SK-N-SH (cell line): ENCODE data around the gene SLC13A2. TPM values are rescaled to one million over a fixed set of nuclear protein-coding genes. Genes with fewer than 3 reads are reported as not detected.

Experiments
- CTCF ChIA-PET: fragments of 300-600, 350-600 bp; formaldehyde crosslinking; extraction: SDS; loops from one replicate; lab custom pipeline; 2021; lab: Yijun Ruan, JAX
- POLR2A ChIA-PET: fragments of 350-600 bp; sonication (Branson Sonifier 250); formaldehyde crosslinking; extraction: SDS; loops from one replicate; lab custom pipeline; 2020; ENCODE audit warnings: antibody characterized with exemption, inconsistent platforms; lab: Yijun Ruan, JAX
- DNase-seq: peaks from one replicate; pipeline ENCODE4 v3.0.0; 2012
- H2AFZ ChIP-seq: fragments of 200-600 bp; sonication (generic); 2 replicates; pipeline ENCODE4 v1.8.1; 2016; ENCODE audit warnings: antibody characterized with exemption, mild to moderate bottlenecking, low read depth
- H3F3A ChIP-seq: fragments of 200-600 bp; sonication (generic); replicated peaks from 2 replicates; pipeline ENCODE3; 2016; ENCODE audit warnings: antibody characterized with exemption, mild to moderate bottlenecking; ENCODE audit not compliant: insufficient read depth
- H3K27ac ChIP-seq, 2 experiments: fragments of 200-500 bp in 1 of 2; fragments of 200-600 bp in 1 of 2; sonication (Bioruptor generic) in 1 of 2; sonication (generic), shearing (Covaris generic) in 1 of 2; 2 replicates each; pipeline versions ENCODE4 v1.5.1 to v1.6.1; 2014 to 2016; ENCODE audit warnings: low read depth in 2 of 2, inconsistent platforms in 1 of 2, low read length in 1 of 2, mild to moderate bottlenecking in 1 of 2, mixed read lengths in 1 of 2
- H3K27me3 ChIP-seq: fragments of 200-600 bp; sonication (generic), shearing (Covaris generic); 2 replicates; pipeline ENCODE4 v1.6.1; 2016; ENCODE audit warnings: mixed run types; ENCODE audit not compliant: insufficient read depth
- H3K36me3 ChIP-seq, 2 experiments: fragments of 200-500 bp in 1 of 2; fragments of 200-600 bp in 1 of 2; sonication (Bioruptor generic) in 1 of 2; sonication (generic) in 1 of 2; replicated peaks in 1 of 2; 2 replicates each; pipeline versions ENCODE3 to v1.5.1; 2014 to 2016; ENCODE audit warnings: low read length in 1 of 2, mild to moderate bottlenecking in 1 of 2; ENCODE audit not compliant: insufficient read depth in 2 of 2, control insufficient read depth in 1 of 2
- H3K4me1 ChIP-seq, 2 experiments: fragments of 200-500 bp in 1 of 2; fragments of 200-600 bp in 1 of 2; sonication (Bioruptor generic) in 1 of 2; sonication (generic), shearing (Covaris generic) in 1 of 2; 2 replicates each; pipeline versions ENCODE4 v1.5.1 to v1.6.1; 2014 to 2016; ENCODE audit warnings: low read depth in 1 of 2, low read length in 1 of 2, mixed run types in 1 of 2; ENCODE audit not compliant: insufficient read depth in 2 of 2, control insufficient read depth in 1 of 2
- H3K4me2 ChIP-seq: fragments of 200-600 bp; sonication (generic), shearing (Covaris generic); 2 replicates; pipeline ENCODE4 v1.6.1; 2017; ENCODE audit warnings: mixed run types
- H3K4me3 ChIP-seq, 2 experiments: fragments of 200-500 bp in 1 of 2; fragments of 200-600 bp in 1 of 2; sonication (Bioruptor generic) in 1 of 2; sonication (generic), shearing (Covaris generic) in 1 of 2; 2 replicates each; pipeline versions ENCODE4 v1.5.1 to v1.8.1; 2014 to 2016; ENCODE audit warnings: low read depth in 2 of 2, inconsistent platforms in 1 of 2, low read length in 1 of 2, mild to moderate bottlenecking in 1 of 2, mixed read lengths in 1 of 2, moderate library complexity in 1 of 2
- H3K79me2 ChIP-seq: fragments of 200-600 bp; sonication (generic); 2 replicates; pipeline ENCODE4 v1.8.1; 2017; ENCODE audit warnings: mild to moderate bottlenecking; ENCODE audit not compliant: insufficient read depth
- H3K9ac ChIP-seq: fragments of 200-600 bp; sonication (generic); 2 replicates; pipeline ENCODE4 v1.6.1; 2017; ENCODE audit warnings: mixed run types
- H3K9me2 ChIP-seq: fragments of 200-600 bp; sonication (generic); 2 replicates; pipeline ENCODE4 v1.6.1; 2017; ENCODE audit warnings: mixed run types
- H3K9me3 ChIP-seq: fragments of 200-600 bp; sonication (generic); 2 replicates; pipeline ENCODE4 v1.6.1; 2017; ENCODE audit warnings: mixed run types, mild to moderate bottlenecking, moderate library complexity
- H4K20me1 ChIP-seq: fragments of 200-600 bp; sonication (generic); 2 replicates; pipeline ENCODE4 v1.6.1; 2017; ENCODE audit warnings: mild to moderate bottlenecking, mixed run types; ENCODE audit not compliant: insufficient read depth
- ELF1 ChIP-seq: IDR thresholded peaks from 2 replicates; pipeline ENCODE4 v1.4.0; 2012
- FOXJ3 ChIP-seq: sonication (generic); formaldehyde crosslinking; IDR thresholded peaks from 2 replicates; pipeline ENCODE4 v1.5.1; 2020; ENCODE audit warnings: mild to moderate bottlenecking, missing genetic modification reagents
- IRF3 ChIP-seq: fragments of 150-350 bp; IDR thresholded peaks from 2 replicates; pipeline ENCODE4 v1.6.1; 2016; ENCODE audit warnings: mild to moderate bottlenecking, low read depth, low read length
- MEF2A ChIP-seq: IDR thresholded peaks from 2 replicates; pipeline ENCODE4 v1.4.0; 2012; ENCODE audit warnings: low read depth, borderline replicate concordance
- MXI1 ChIP-seq: IDR thresholded peaks from 2 replicates; pipeline ENCODE4 v1.6.1; 2012; ENCODE audit warnings: mild to moderate bottlenecking, low read depth, low read length, improper control_type of control experiment
- NFIC ChIP-seq: IDR thresholded peaks from 2 replicates; pipeline ENCODE4 v1.4.0; 2012; ENCODE audit warnings: borderline replicate concordance
- RAD21 ChIP-seq: IDR thresholded peaks from 2 replicates; pipeline ENCODE4 v1.6.1; 2012; ENCODE audit warnings: mild to moderate bottlenecking, low read length
- RCOR1 ChIP-seq: fragments of 150-350 bp; IDR thresholded peaks from 2 replicates; pipeline ENCODE4 v1.6.1; 2017; ENCODE audit warnings: antibody characterized with exemption, low read length
- RFX5 ChIP-seq: IDR thresholded peaks from 2 replicates; pipeline ENCODE4 v1.6.1; 2012; ENCODE audit warnings: mild to moderate bottlenecking, improper control_type of control experiment, low read length
- SIN3A ChIP-seq: IDR thresholded peaks from 2 replicates; pipeline ENCODE4 v1.6.1; 2012; ENCODE audit warnings: low read depth, mild to moderate bottlenecking, low read length, moderate library complexity, borderline replicate concordance
- TAF1 ChIP-seq: IDR thresholded peaks from 2 replicates; pipeline ENCODE4 v1.6.1; 2012; ENCODE audit warnings: low read depth, mild to moderate bottlenecking, low read length, moderate library complexity, borderline replicate concordance
- TCF12 ChIP-seq: IDR thresholded peaks from 2 replicates; pipeline ENCODE4 v1.4.0; 2012
- USF2 ChIP-seq: fragments of 150-350 bp; IDR thresholded peaks from 2 replicates; pipeline ENCODE4 v1.6.1; 2017; ENCODE audit warnings: antibody characterized with exemption, low read length, low read depth, borderline replicate concordance
- YY1 ChIP-seq: IDR thresholded peaks from 2 replicates; pipeline ENCODE4 v1.4.0; 2012; ENCODE audit warnings: low read depth, mild to moderate bottlenecking
- WGBS: methylation state at CpG from one replicate; pipeline ENCODE4 v1.1.6; 2017; ENCODE audit warnings: low lambda C conversion rate; 5-methylcytosine and 5-hydroxymethylcytosine counted together
- polyA plus RNA-seq, 3 experiments: library from polyadenylated mRNA; depleted of rRNA; stranded (reverse); fragments of >200 nt; gene quantifications; 2 replicates each; pipeline ENCODE4 v1.2.3, GENCODE V29; 2012
- TF ChIP-seq, protein P1 (sequence below): IDR thresholded peaks from 2 replicates; pipeline ENCODE4 v1.4.0; 2012; ENCODE audit warnings: low read depth, borderline replicate concordance
- TF ChIP-seq, protein P2 (sequence below): fragments of 200-600 bp; sonication (generic); IDR thresholded peaks from 2 replicates; pipeline ENCODE4 v1.6.1; 2017; ENCODE audit warnings: antibody characterized with exemption, mild to moderate bottlenecking, moderate library complexity

SLC13A2 gene
- polyA plus RNA-seq, 1 of the 3 experiments (the other 2 are of a cell fraction) = not detected

- no peak within 1 kb of the TSS for H3K4me3 ChIP-seq
- H3K9me2 ChIP-seq = no peaks in the 10 kb centered on the region
- no peak within 1 kb of the TSS for H3K9ac ChIP-seq
- POLR2A ChIA-PET = no interaction called here
- CTCF ChIA-PET = interaction anchor here (0.9 to 2.9 kb wide), 5 partner anchors 12 to 41 kb away, joined by 3 to 13 read pairs (median 3); no protein-coding TSS in a partner anchor
- 64% methylated on average over 28 of the region's 28 CpGs for WGBS
- no peak within 1 kb of the TSS for H3K4me2 ChIP-seq
- no peaks in the 10 kb centered on the region for H4K20me1 ChIP-seq
- peaks cover 11% of the 10 kb centered on the region; the same call in 1 of the 2 replicates for H3K27me3 ChIP-seq
- TF ChIP-seq RCOR1 (no peak), NFIC (no peak), RFX5 (no peak), ELF1 (no peak), MXI1 (no peak), MEF2A (no peak), IRF3 (no peak), USF2 (no peak), SIN3A (no peak), FOXJ3 (CRISPR knock-in tag) (no peak), TAF1 (no peak), RAD21 (no peak), YY1 (no peak), TCF12 (no peak)
- TF ChIP-seq, protein P1, sequence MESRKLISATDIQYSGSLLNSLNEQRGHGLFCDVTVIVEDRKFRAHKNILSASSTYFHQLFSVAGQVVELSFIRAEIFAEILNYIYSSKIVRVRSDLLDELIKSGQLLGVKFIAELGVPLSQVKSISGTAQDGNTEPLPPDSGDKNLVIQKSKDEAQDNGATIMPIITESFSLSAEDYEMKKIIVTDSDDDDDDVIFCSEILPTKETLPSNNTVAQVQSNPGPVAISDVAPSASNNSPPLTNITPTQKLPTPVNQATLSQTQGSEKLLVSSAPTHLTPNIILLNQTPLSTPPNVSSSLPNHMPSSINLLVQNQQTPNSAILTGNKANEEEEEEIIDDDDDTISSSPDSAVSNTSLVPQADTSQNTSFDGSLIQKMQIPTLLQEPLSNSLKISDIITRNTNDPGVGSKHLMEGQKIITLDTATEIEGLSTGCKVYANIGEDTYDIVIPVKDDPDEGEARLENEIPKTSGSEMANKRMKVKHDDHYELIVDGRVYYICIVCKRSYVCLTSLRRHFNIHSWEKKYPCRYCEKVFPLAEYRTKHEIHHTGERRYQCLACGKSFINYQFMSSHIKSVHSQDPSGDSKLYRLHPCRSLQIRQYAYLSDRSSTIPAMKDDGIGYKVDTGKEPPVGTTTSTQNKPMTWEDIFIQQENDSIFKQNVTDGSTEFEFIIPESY = no peak
- TF ChIP-seq, protein P2, sequence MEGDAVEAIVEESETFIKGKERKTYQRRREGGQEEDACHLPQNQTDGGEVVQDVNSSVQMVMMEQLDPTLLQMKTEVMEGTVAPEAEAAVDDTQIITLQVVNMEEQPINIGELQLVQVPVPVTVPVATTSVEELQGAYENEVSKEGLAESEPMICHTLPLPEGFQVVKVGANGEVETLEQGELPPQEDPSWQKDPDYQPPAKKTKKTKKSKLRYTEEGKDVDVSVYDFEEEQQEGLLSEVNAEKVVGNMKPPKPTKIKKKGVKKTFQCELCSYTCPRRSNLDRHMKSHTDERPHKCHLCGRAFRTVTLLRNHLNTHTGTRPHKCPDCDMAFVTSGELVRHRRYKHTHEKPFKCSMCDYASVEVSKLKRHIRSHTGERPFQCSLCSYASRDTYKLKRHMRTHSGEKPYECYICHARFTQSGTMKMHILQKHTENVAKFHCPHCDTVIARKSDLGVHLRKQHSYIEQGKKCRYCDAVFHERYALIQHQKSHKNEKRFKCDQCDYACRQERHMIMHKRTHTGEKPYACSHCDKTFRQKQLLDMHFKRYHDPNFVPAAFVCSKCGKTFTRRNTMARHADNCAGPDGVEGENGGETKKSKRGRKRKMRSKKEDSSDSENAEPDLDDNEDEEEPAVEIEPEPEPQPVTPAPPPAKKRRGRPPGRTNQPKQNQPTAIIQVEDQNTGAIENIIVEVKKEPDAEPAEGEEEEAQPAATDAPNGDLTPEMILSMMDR = no peak
- H3K27ac ChIP-seq = no peak within 1 kb of the TSS
- no peaks in the 10 kb centered on the region for H3K9me3 ChIP-seq
- H3K4me1 ChIP-seq = peaks cover 0 to 3% of the 10 kb centered on the region in 2 experiments; a peak in 1 of 4 replicates
- no peak within 1 kb of the TSS for H2AFZ ChIP-seq
- DNase-seq = no peak
- no peaks in the 10 kb centered on the region for H3K79me2 ChIP-seq
- no peaks in the 10 kb centered on the region for H3F3A ChIP-seq
- no peaks in the 10 kb centered on the region for H3K36me3 ChIP-seq
Observed at GRCh38 chr17:28505986-28506665, 32.7 kb downstream of the SLC13A2 start, which contains the start of gene FOXN1. Gene FOXN1 (plus strand): TSS chr17:28506348. CDS start chr17:28523970, 17,622 bp downstream.
